Activated CD4-positive, alpha-beta T cell treated with anti-CD3 and anti-CD28 coated beads, Interleukin-2, amount 50 U/mL, for 24 hours (primary cell): Measurements from ENCODE around the gene UROC1.

Experiments used
- DNase-seq, 2 donors: peaks; one replicate each; pipeline ENCODE4 v3.0.0-alpha.2; 2020; ENCODE audit warnings: low read depth in 1 of 2, low spot score in 1 of 2

The UROC1 gene

DNA sequence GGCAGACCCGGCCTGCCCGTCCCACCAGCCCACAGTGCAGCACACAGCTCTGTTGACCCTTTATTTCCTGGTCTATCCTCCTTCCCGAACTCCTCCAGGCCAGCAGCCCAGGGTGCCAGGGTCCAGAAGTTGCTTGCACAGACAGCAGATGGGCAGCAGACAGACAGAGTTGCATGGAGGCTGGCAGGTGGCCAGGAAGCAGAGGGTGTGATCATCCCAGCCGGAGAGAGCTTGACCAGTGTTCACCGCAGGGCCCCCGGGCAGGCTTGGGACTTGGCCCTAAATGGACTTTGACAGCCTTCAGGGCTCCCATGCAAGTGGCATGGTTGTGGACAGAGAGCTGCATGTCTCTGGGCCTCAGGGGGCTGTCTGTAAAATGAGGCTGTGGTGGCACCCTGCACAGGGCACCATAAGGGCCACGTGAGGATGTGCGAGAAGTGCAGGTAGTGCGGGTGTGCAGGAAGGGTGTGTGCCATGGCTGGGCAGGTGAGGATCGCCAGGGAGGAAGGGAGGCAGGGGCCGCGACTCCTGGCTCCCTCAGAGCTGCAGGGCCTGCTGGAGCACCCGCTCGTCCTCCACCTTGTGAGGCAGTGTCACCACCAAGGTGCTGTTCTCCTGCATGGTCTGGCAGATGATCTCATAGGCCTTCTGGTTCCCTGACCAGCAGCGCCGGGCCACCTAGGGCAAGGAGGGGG is 35.6 kb downstream of the UROC1 start:
- no peak for DNase-seq

DNA sequence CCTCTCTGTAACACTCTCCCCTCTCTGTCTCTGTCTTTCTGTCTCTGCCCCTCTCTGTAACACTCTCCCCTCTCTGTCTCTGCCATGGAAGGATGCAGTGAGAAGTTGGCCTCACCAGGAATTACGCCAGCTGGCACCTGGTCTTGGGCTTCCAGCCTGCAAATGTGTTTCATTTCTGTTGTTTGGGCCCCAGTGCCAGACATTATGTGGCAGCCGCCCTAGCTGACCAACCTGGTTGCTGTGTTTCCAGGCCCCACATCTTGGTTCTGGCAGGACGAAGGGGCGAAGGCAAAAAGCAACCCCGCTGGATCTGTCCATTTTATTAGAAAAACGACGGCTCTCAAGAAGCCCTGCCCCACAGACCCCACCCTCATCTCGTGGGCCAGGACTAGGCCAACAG is 36.7 kb downstream of the UROC1 start:
- no peak for DNase-seq

- DNase-seq: no peak
Observed at GRCh38 chr3:126480206-126480605, 37.4 kb downstream of the UROC1 start.

- no peak for DNase-seq
Observed at GRCh38 chr3:126479642-126480041, 37.9 kb downstream of the UROC1 start.

DNA sequence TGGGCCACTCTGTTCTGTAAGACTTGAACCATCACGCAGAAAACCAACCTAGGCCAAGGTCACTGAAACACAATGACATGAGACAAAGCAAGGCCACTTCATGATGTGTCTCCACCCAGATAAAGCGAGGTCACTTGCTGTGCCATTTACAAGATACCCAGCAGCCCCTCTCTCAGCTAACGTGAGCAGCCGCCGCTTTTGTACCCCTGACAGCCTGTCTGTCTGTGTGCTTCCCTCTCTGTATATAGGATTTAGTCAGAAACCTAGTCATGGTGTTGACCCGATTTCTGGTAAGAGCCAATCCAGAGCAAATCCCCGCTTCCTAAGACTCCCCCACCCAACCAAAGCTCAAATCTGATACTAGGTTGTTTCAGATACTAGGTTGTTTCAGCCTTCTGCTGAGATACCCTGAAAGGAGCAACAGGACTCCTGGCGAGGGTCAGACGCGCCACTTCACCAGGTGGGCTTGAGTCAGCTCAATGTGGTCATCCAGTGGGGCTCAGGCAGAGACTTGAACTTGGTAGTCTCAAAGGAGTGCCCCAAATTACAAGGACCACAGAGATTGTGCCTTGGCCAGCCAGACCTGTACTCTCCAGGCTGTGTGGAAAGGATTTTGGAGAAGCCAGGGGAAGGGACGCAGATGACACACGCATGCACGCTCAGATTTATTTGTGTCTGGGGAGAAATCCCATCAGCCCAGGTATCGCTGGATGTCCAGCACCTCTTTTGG is 38.8 kb downstream of the UROC1 start:
- DNase-seq: no peak

DNA sequence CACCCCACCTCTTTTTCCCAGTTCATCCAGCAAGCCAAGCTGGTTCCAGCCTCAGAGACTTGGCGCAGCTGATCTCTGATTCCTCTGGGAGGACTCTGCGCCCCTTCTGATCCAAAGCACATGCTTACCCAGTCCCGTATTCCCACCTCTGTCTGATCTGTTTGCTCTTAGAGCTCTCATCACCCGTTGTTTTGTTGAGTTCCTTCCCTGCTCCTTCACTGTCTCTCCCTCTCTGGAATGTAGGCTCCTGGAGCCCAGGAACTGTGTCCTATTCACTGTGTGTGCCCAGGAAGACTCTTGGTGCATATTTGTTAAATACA is 40.6 kb downstream of the UROC1 start:
- no peak for DNase-seq

GRCh38 chr3:126476166-126477060 is 41.2 kb downstream of the UROC1 start:
- DNase-seq: peak; percentile 26 to 51

DNA sequence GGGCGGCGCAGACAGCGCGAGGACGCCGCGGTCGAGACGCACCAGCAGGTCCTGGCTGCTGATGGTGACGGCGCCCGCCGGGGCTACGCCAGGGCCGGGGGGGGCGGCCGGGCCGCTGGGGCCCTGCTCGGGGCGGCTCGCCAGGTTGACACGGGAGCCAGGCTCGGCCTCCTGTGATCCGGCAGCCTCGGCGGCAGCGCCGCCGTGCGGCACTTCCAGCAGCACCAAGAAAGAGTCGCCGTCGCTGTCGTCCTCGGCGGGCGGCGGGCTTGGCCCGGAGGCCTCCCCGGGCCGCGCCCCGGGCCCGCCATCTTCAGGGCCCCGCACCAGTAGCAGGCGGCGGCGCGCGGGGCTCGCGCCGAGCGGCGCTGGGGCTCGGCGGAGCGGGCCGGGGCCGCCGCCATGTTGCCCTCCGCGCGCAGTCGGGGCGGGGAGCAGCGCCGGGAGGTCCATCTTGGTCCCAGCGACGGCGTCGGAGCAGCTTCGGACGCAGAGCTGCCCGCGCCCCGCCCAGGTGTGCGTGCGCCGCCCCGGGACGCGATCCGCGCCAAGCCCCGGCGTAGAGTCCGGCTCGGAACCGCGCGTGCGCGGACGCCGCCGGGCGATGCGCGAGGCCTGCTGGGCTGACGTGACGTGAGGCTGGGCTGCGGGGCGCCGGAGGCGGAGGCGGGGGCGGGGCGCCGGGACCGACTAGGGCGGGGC is 42.0 kb downstream of the UROC1 start, which contains the start of gene ZXDC:
TSS of gene ZXDC (minus strand) at position 479 of the 702 bp plus-strand sequence. CDS start at position 453, 26 bp downstream.
- peak; percentile 78 to 87 for DNase-seq

GRCh38 chr3:126474498-126475412 is 42.8 kb downstream of the UROC1 start:
- DNase-seq: peak in 1 of 2 donors; percentile 22

DNA sequence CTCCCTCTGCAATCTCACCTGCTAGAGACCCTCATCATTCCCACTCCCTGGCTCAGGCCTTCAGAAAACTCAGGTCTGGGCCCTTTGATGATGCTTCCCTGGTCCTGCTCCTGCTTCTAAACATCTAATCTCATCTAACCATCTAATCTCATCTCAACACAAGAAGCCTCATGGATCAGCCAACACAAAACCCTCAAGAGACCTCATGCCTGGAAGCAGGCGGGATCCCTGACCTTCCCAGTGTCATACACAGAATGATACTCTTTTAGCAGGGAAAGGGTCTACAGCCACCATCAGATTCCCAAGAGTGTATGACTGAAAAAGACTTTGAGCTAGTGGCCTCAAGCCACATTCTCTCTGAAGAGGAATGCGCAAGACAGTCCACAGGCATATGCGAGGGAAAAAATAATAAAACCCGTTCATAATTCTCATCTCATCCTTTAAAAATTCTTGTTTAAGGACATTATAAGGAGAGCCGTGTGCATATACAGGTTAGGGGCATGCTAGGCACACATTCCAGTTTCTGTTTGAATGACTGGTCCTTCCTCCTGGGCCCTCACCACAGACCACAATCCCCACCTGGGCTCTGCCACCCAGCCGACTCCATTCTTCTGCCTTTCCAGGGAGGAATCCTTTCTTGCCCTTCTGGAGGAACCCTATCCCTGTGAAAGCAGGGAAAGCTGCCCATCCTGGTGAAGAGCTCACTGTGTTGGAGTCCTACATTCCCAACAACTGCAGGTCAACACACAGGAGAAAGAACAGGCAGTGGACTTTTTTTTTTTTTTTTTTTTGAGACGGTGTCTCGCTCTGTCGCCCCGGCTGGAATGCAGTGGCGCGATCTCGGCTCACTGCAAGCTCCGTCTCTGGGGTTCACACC is 44.0 kb downstream of the UROC1 start:
- DNase-seq: no peak

GRCh38 chr3:126472277-126473006 is 45.1 kb downstream of the UROC1 start:
- DNase-seq: peak in 1 of 2 donors; percentile 9

- DNase-seq: no peak
Observed at GRCh38 chr3:126469479-126469878, 48.1 kb downstream of the UROC1 start.

GRCh38 chr3:126468028-126468891 is 49.3 kb downstream of the UROC1 start:
- DNase-seq: no peak

DNA sequence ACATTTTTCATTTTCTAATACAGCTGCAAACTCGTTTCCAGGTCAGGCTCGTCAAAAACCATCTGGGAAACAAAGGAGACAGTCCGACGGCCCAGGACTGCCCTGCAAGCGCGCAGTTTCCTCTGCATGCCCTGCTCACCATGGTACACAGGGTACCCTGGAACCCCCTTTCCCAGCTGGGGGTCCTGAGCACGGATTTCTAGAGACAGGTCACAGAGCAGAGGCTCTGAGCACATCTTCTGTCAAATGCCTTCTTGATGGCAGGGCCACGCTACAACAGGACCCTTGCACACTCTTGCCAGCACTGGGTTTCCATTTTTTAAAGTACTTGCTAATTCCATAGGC is 50.0 kb downstream of the UROC1 start:
- no peak for DNase-seq

DNA sequence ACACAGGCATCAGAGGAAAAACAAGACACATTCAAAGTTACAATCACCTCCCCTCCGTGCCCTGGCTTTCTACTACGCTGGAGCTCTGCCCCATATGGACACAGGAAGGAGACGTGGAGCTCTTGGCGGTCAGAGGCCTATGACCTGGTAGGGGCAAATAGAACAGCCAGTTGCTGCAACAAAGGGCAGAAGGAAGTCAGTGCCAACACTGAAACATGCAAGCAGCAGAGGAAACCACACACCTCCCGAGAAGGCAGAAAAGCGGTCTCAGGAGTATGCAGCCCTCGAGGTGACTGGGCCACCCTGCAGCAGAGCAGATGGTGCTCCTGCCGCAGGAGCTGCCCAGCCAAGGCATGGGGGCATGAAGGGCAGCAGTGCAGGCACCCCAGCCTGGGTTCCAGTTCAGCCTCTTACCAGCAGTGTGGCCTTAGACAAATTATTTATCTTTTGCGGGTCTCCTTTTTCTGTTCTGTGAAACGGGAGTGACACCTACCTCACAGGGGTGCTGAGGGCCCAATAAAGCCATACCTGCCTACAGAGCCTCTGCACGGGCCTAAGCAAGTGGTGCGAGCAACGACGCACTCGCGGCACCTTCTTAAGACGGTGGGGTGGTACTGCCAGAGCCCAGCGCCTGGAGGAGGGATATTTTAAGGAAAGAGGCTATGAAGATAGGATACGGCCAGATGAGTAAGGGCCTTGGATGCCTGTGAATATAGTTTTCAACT is 50.5 kb downstream of the UROC1 start:
- DNase-seq: no peak

DNA sequence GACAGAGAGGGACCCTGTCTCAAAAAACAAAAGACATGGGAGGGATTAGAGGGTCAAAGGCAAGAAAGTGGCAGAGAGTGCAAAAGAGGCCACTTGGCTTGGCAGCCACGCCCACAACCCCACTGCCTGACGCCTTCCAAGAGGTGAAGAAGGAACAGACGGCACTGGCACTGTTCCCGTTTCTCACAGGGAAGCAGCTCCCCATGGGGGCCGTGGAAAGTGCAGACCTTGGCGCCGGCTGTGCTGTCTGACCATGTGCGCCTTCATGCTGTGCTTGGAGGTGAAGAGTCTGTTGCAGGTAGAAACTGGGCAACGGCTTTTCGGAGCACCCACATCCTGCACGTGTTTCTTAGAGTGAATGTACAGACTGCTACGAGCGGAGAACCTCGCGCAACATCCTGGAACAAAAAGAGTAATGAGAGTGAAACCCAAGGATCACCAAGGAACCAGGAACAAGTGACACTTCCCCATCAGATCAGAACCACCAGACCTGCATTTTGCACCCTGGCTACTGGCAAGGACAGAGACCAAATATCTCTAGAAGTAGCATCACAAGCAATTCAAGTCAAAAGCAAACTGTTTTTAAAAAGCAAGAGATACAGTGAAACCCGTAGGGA is 51.5 kb downstream of the UROC1 start:
- DNase-seq: no peak

DNA sequence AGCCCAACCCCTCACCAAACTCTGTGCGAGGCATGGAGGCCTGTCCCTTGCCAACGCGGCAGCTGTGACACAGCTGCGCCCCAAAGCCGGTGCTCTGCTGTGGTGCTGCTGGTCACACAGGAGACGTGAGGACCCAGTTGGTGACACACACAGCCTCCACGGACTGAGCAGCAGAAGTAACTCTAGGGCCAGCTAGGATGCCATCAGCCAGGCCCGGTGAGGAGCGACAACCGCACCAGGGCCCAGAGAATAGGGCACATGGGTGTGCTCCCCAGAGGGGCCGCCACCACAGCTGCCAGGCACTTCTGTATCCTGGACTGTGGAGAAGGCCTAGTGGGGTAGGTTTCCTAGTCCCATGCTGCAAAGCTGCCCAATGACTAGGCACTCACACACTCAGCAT is 52.6 kb downstream of the UROC1 start:
- no peak for DNase-seq
